ENCODE data around the gene TTR.

The TTR gene

DNA sequence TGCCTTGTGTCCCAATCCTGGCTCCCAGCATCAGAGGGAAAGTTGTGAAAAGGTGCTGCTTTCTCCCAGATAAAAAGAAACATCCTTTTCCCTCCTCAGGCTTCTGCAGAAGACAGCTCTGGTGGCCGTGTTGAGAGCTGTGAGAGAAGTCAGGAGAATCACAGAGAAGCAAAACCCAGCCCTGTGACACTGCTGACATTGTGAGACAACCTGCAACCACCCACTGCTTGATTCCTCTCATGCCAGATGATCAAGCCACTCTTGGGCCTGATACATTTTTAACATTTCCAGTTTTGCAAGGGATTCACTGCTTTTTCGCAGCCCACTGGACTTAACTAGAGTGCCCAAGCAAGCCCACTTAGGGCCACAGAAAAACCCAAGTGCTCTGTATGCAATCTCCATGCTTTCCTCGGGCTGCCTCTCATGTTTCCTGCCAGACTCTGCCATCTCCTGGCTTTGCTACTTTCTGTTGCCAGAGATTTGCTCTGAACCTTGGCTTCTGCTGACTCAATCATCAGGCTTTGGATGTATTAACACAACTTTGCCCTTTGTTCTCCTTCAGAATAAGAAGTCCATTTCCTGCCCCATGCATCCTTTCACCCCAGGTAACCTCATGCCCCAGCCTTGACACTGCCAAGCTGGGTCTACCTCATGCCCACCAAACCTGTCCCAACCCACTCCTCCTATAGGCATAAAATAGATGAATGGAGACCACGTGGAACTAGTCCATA lies 24.9 kb upstream of the TTR start:
- no peak for DNase-seq
- no peak for TF ChIP-seq GATA1 (IDR thresholded peaks at IDR 0.05; ENCODE audit: low read depth, low read length)
- TF ChIP-seq POLR2A (IDR thresholded peaks at IDR 0.05; ENCODE audit: low read length), result no peak

GRCh38 chr18:31572368-31572767 lies 19.3 kb upstream of the TTR start:
- TF ChIP-seq GATA1 (IDR thresholded peaks at IDR 0.05; ENCODE audit: low read depth, low read length) (no peak), POLR2A (IDR thresholded peaks at IDR 0.05; ENCODE audit: low read length) (no peak)
- no peak for DNase-seq

- TF ChIP-seq GATA1 (IDR thresholded peaks at IDR 0.05; ENCODE audit: low read depth, low read length) (no peak), POLR2A (IDR thresholded peaks at IDR 0.05; ENCODE audit: low read length) (no peak)
- DNase-seq, result no peak
Measured at GRCh38 chr18:31573051-31573450, 18.6 kb upstream of the TTR start.

DNA sequence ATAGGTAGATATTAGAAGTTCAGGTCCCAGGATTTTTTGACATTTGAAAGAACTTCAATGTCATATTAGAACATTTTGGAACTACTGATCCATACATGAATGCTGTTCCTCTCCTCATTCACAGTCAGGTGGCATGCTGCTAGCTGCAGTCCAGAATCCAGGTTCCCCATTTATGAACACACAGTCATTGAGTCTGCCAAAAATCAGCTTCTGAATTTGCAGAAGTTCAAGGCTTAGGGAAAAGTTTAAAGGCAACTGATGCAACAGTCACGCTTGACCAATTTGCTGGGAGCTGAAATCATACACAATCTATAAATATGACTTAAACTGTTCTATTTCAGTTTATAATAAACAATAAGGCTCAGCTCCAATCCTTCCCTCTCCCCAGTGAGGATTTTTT lies 17.3 kb upstream of the TTR start:
- no peak for DNase-seq
- no peak for TF ChIP-seq POLR2A (IDR thresholded peaks at IDR 0.05; ENCODE audit: low read length)
- no peak for TF ChIP-seq GATA1 (IDR thresholded peaks at IDR 0.05; ENCODE audit: low read depth, low read length)

GRCh38 chr18:31575515-31576257 lies 16.0 kb upstream of the TTR start:
- DNase-seq, result no peak
- no peak for TF ChIP-seq POLR2A (IDR thresholded peaks at IDR 0.05; ENCODE audit: low read length)
- TF ChIP-seq GATA1 (IDR thresholded peaks at IDR 0.05; ENCODE audit: low read depth, low read length), result no peak

- DNase-seq, result no peak
- TF ChIP-seq POLR2A (IDR thresholded peaks at IDR 0.05; ENCODE audit: low read length) (no peak), GATA1 (IDR thresholded peaks at IDR 0.05; ENCODE audit: low read depth, low read length) (no peak)
Measured at GRCh38 chr18:31576670-31577069, 15.0 kb upstream of the TTR start.

DNA sequence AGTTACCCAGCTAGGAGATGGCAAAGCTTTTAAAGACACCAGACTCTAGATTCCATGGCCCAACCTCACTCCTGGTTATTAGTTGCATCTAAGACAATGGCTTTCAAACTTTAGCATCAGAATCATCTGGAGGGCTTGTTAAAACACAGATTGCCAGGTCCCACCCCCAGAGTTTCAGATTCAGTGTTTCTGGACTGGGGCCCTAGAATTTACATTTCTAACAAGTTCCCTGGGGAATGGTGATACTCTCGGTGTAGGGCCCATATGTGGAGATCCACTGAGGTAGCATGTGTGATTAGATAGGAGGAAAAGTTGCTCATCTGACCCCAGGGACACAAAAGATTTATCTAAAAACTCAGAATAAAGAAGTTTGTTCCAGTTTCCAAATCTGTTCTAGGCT lies 14.5 kb upstream of the TTR start:
- DNase-seq, result no peak
- TF ChIP-seq POLR2A (IDR thresholded peaks at IDR 0.05; ENCODE audit: low read length), result no peak
- no peak for TF ChIP-seq GATA1 (IDR thresholded peaks at IDR 0.05; ENCODE audit: low read depth, low read length)

GRCh38 chr18:31578126-31578525 lies 13.6 kb upstream of the TTR start:
- TF ChIP-seq POLR2A (IDR thresholded peaks at IDR 0.05; ENCODE audit: low read length) (no peak), GATA1 (IDR thresholded peaks at IDR 0.05; ENCODE audit: low read depth, low read length) (no peak)
- DNase-seq, result no peak

DNA sequence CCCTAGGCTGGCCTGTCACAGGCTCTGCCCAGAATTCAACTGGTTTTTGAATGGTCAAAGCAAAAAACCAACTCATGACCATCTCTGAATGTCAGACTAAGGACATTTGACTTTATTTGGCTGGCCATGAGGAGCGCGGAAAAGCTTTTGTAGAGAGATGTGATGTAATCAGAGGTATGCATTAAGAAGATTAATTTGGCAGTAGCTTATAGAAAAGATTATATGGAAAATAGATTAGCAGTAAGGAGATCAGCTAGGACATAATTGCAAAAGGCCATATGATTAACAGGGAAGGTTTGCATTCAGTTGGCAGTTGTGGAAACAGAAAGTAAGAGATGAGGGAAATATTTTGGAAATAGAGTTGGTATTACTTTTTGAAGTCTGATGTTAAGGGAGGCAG lies 12.3 kb upstream of the TTR start:
- DNase-seq, result no peak
- no peak for TF ChIP-seq POLR2A (IDR thresholded peaks at IDR 0.05; ENCODE audit: low read length)
- TF ChIP-seq GATA1 (IDR thresholded peaks at IDR 0.05; ENCODE audit: low read depth, low read length), result no peak

DNA sequence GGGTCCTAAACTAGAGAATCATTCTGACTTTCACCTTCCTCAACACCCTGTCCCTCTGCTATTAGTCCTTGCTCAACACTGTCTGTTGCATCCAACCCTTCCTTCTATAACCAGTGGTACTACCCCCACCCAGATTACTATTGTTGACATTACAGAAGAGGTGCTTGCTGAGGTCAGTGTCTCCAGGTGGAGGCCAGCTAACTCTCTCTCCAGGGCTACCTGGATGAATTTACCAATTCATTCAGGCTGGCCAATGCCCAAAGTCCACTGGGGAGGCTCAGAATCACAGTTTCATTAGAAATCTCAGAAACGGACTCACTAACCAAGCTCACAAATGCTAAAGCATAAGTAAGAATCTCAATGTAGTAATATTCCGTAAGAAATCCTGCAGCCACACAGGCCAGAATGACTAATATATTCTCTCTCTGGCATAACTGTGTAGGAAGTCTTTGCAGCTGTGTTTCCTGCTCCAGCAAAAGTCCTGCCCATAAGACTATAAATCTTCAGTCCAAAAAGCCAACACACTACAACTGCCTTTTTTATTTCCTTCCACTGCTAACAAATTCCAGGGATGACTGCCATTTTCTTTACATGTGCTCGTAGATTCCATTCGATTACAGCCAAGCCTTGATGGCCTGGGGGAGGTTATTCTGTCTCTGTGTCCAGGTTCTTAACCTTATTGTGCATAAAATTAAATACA lies 10.0 kb upstream of the TTR start:
- no peak for DNase-seq
- TF ChIP-seq POLR2A (IDR thresholded peaks at IDR 0.05; ENCODE audit: low read length), result no peak
- TF ChIP-seq GATA1 (IDR thresholded peaks at IDR 0.05; ENCODE audit: low read depth, low read length), result no peak

DNA sequence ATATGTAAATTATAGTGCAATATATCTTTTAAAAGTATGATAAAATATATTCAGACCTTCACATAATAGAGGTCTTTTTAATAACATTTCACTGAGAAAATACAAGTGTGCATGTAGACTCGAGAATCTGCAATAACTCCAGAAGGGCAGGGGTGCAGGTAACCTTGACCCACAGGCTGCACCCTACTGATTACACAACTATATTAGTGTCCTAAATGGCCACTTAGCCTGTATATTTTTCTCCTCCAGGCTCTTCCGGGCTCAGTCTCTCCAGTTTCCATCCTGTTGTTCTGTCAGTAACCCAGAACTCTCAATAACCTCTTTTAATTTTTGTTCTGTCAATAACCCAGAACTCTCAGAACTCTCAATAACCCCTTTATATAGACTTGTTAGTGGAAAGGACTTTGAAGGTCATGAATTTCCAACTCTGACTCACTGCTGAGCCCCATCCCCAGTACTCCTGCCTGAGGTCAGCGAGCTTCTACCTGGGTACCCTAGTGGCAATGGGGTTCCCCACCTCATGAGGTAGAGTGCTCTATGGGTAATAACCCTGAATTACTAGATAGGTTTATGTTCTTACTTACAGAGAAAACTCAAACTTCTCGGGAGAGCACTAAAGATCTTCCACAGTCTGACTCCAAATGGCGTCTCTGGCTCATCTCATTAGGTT lies 8.4 kb upstream of the TTR start:
- no peak for TF ChIP-seq POLR2A (IDR thresholded peaks at IDR 0.05; ENCODE audit: low read length)
- no peak for TF ChIP-seq GATA1 (IDR thresholded peaks at IDR 0.05; ENCODE audit: low read depth, low read length)
- no peak for DNase-seq

- no peak for DNase-seq
- TF ChIP-seq POLR2A (IDR thresholded peaks at IDR 0.05; ENCODE audit: low read length) (no peak), GATA1 (IDR thresholded peaks at IDR 0.05; ENCODE audit: low read depth, low read length) (no peak)
Measured at GRCh38 chr18:31585991-31586390, 5.7 kb upstream of the TTR start.

GRCh38 chr18:31586616-31587015 lies 5.1 kb upstream of the TTR start:
- no peak for DNase-seq
- TF ChIP-seq GATA1 (IDR thresholded peaks at IDR 0.05; ENCODE audit: low read depth, low read length) (no peak), POLR2A (IDR thresholded peaks at IDR 0.05; ENCODE audit: low read length) (no peak)

GRCh38 chr18:31587529-31587928 lies 4.1 kb upstream of the TTR start:
- DNase-seq, result no peak
- no peak for TF ChIP-seq GATA1 (IDR thresholded peaks at IDR 0.05; ENCODE audit: low read depth, low read length)

All from erythroblast (primary cell).